Activated CD8-positive, alpha-beta memory T cell treated with anti-CD3 and anti-CD28 coated beads, Interleukin-2, amount 10 ng/mL, durations not matched to agents 7 days and 5 days (primary cell): ENCODE measurements around the gene AP2S1. TPM values are rescaled to one million over a fixed set of nuclear protein-coding genes. Genes with fewer than 3 reads are reported as not detected.
"Not testable (repeated sequence)": the region's sequence is repeated elsewhere in the genome, so short reads cannot be mapped to it uniquely, and the experiment has no call there.

Source experiments
- ATAC-seq: fragments of 150-1000 bp; cut with Tn5 transposase; one replicate; pipeline ENCODE4 v1.10.0; 2021; ENCODE audit warnings: moderate library complexity
- CTCF ChIA-PET: fragments of 350-600 bp; sonication (Branson Sonifier 250); formaldehyde crosslinking; loops from one replicate; lab custom pipeline; 2021; ENCODE audit warnings: antibody characterized with exemption; lab: Charles Lee
- DNase-seq: peaks from one replicate; pipeline ENCODE4 v3.0.0-alpha.2; 2020
- H3K27ac Mint-ChIP-seq: one replicate; pipeline ENCODE4 v1.8.0; 2021; ENCODE audit warnings: mild to moderate bottlenecking, mixed read lengths
- H3K27me3 Mint-ChIP-seq: one replicate; pipeline ENCODE4 v1.8.0; 2021; ENCODE audit warnings: mixed read lengths
- H3K36me3 Mint-ChIP-seq: one replicate; pipeline ENCODE4 v1.8.0; 2021; ENCODE audit warnings: mild to moderate bottlenecking, mixed read lengths
- H3K4me1 Mint-ChIP-seq: one replicate; pipeline ENCODE4 v1.8.0; 2021; ENCODE audit warnings: mixed read lengths
- H3K4me3 Mint-ChIP-seq: one replicate; pipeline ENCODE4 v1.8.0; 2021; ENCODE audit warnings: mild to moderate bottlenecking, moderate library complexity, mixed read lengths
- H3K9me3 Mint-ChIP-seq: one replicate; pipeline ENCODE4 v1.8.0; 2022; ENCODE audit warnings: low read depth, mixed read lengths
- total RNA-seq, 2 experiments: library from RNA; stranded (reverse); gene quantifications; one replicate each; pipeline ENCODE4 v1.2.3, GENCODE V29; 2021

The AP2S1 gene
- total RNA-seq, 2 experiments from 2014 or later, result 134 to 139 TPM

- Mint-ChIP-seq H3K27ac (peak overlapping the region; percentile 82), H3K4me1 (peaks cover 49% of the 10 kb centered on the region), H3K4me3 (peak overlapping the region; percentile 22), H3K9me3 (no peaks in the 10 kb centered on the region), H3K27me3 (no peaks in the 10 kb centered on the region), H3K36me3 (no peaks in the 10 kb centered on the region)
- CTCF ChIA-PET, result interaction anchor here (0.5 to 8.9 kb wide), 16 partner anchors 10 to 299 kb away, joined by 3 to 77 read pairs (median 4); partner anchors contain the start of gene SLC1A5
- peak; percentile 57 for DNase-seq
- peak; percentile 54 for ATAC-seq
Observed at GRCh38 chr19:46824890-46825730, 25.5 kb downstream of the AP2S1 start.

GRCh38 chr19:46823049-46823448, 27.6 kb downstream of the AP2S1 start:
- CTCF ChIA-PET, result interaction anchor here (0.6 to 8.9 kb wide), 10 partner anchors 11 to 294 kb away, joined by 3 to 77 read pairs (median 14); partner anchors contain the start of genes AP2S1 and SLC1A5
- no peak for DNase-seq
- peaks cover 57% of the 10 kb centered on the region for H3K4me1 Mint-ChIP-seq
- H3K9me3 Mint-ChIP-seq, result no peaks in the 10 kb centered on the region
- H3K27me3 Mint-ChIP-seq, result no peaks in the 10 kb centered on the region
- no peak overlapping the region for H3K4me3 Mint-ChIP-seq
- no peak overlapping the region for H3K27ac Mint-ChIP-seq
- H3K36me3 Mint-ChIP-seq, result no peaks in the 10 kb centered on the region
- no peak for ATAC-seq

GRCh38 chr19:46822410-46822787, 28.2 kb downstream of the AP2S1 start:
- not testable (repeated sequence) for H3K4me3 Mint-ChIP-seq, H3K9me3 Mint-ChIP-seq, DNase-seq, ATAC-seq, H3K27me3 Mint-ChIP-seq, H3K36me3 Mint-ChIP-seq
- H3K27ac Mint-ChIP-seq, result peak overlapping the region; percentile 83
- H3K4me1 Mint-ChIP-seq, result peaks cover 57% of the 10 kb centered on the region
- CTCF ChIA-PET, result interaction anchor here (1.1 to 8.9 kb wide), 11 partner anchors 11 to 293 kb away, joined by 3 to 77 read pairs (median 11); partner anchors contain the start of genes AP2S1 and SLC1A5

- Mint-ChIP-seq H3K4me3 (peak overlapping the region; percentile 18), H3K27me3 (no peaks in the 10 kb centered on the region), H3K4me1 (peaks cover 57% of the 10 kb centered on the region), H3K9me3 (no peaks in the 10 kb centered on the region), H3K27ac (peak overlapping the region; percentile 83), H3K36me3 (no peaks in the 10 kb centered on the region)
- DNase-seq, result peak; percentile 85
- ATAC-seq, result peak; percentile 89
- CTCF ChIA-PET, result interaction anchor here (1.0 to 8.9 kb wide), 17 partner anchors 10 to 293 kb away, joined by 3 to 77 read pairs (median 5); partner anchors contain the start of genes AP2S1 and SLC1A5
Observed at GRCh38 chr19:46821512-46822409, 28.9 kb downstream of the AP2S1 start.

GRCh38 chr19:46818812-46819211, 31.8 kb downstream of the AP2S1 start:
- Mint-ChIP-seq H3K9me3 (no peaks in the 10 kb centered on the region), H3K36me3 (no peaks in the 10 kb centered on the region), H3K27ac (peak overlapping the region; percentile 28), H3K4me1 (peaks cover 38% of the 10 kb centered on the region), H3K4me3 (no peak overlapping the region), H3K27me3 (peaks cover 3% of the 10 kb centered on the region)
- CTCF ChIA-PET, result interaction anchor here (8.9 kb wide), 1 partner anchor 32 kb away, joined by 77 read pairs; the partner anchor contains the start of gene SLC1A5
- DNase-seq (peak; percentile 45), ATAC-seq (peak; percentile 16)

GRCh38 chr19:46815833-46816627, 34.6 kb downstream of the AP2S1 start:
- ATAC-seq (no peak), DNase-seq (no peak)
- Mint-ChIP-seq H3K36me3 (no peaks in the 10 kb centered on the region), H3K4me3 (no peak overlapping the region), H3K27ac (no peak overlapping the region), H3K9me3 (no peaks in the 10 kb centered on the region), H3K27me3 (peaks cover 3% of the 10 kb centered on the region), H3K4me1 (peaks cover 22% of the 10 kb centered on the region)
- CTCF ChIA-PET, result interaction anchor here (1.1 kb wide), 1 partner anchor 58 kb away, joined by 3 read pairs; no protein-coding TSS in a partner anchor

GRCh38 chr19:46813839-46814358, 36.7 kb downstream of the AP2S1 start:
- H3K4me1 Mint-ChIP-seq, result peaks cover 2% of the 10 kb centered on the region
- no peak overlapping the region for H3K27ac Mint-ChIP-seq
- peaks cover 3% of the 10 kb centered on the region for H3K27me3 Mint-ChIP-seq
- no peaks in the 10 kb centered on the region for H3K9me3 Mint-ChIP-seq
- CTCF ChIA-PET, result interaction anchor here (1.3 kb wide), 1 partner anchor 27 kb away, joined by 4 read pairs; no protein-coding TSS in a partner anchor
- H3K4me3 Mint-ChIP-seq, result no peak overlapping the region
- no peak for ATAC-seq
- no peak for DNase-seq
- H3K36me3 Mint-ChIP-seq, result no peaks in the 10 kb centered on the region

- CTCF ChIA-PET, result interaction anchor here (0.8 to 1.3 kb wide), 2 partner anchors 27 to 28 kb away, joined by 3 to 4 read pairs; no protein-coding TSS in a partner anchor
- no peak for ATAC-seq
- Mint-ChIP-seq H3K27me3 (peaks cover 3% of the 10 kb centered on the region), H3K36me3 (no peaks in the 10 kb centered on the region), H3K27ac (no peak overlapping the region), H3K9me3 (no peaks in the 10 kb centered on the region), H3K4me1 (no peaks in the 10 kb centered on the region), H3K4me3 (no peak overlapping the region)
- DNase-seq, result no peak
Observed at GRCh38 chr19:46812977-46813838, 37.4 kb downstream of the AP2S1 start.

- no peak for ATAC-seq
- no peaks in the 10 kb centered on the region for H3K4me1 Mint-ChIP-seq
- no peaks in the 10 kb centered on the region for H3K9me3 Mint-ChIP-seq
- H3K27ac Mint-ChIP-seq, result no peak overlapping the region
- CTCF ChIA-PET, result interaction anchor here (1.1 kb wide), 1 partner anchor 42 kb away, joined by 4 read pairs; no protein-coding TSS in a partner anchor
- H3K4me3 Mint-ChIP-seq, result no peak overlapping the region
- no peak for DNase-seq
- no peaks in the 10 kb centered on the region for H3K36me3 Mint-ChIP-seq
- no peaks in the 10 kb centered on the region for H3K27me3 Mint-ChIP-seq
Observed at GRCh38 chr19:46809534-46810272, 40.9 kb downstream of the AP2S1 start.

GRCh38 chr19:46806656-46807055, 44.0 kb downstream of the AP2S1 start:
- Mint-ChIP-seq H3K27ac (no peak overlapping the region), H3K4me1 (no peaks in the 10 kb centered on the region), H3K9me3 (no peaks in the 10 kb centered on the region), H3K4me3 (no peak overlapping the region), H3K27me3 (no peaks in the 10 kb centered on the region), H3K36me3 (no peaks in the 10 kb centered on the region)
- ATAC-seq (no peak), DNase-seq (no peak)
- CTCF ChIA-PET, result no interaction called here

GRCh38 chr19:46804432-46804831, 46.2 kb downstream of the AP2S1 start:
- not testable (repeated sequence) for H3K4me3 Mint-ChIP-seq, H3K27ac Mint-ChIP-seq, ATAC-seq, DNase-seq, H3K4me1 Mint-ChIP-seq, H3K36me3 Mint-ChIP-seq, H3K9me3 Mint-ChIP-seq, H3K27me3 Mint-ChIP-seq
- CTCF ChIA-PET, result interaction anchor here (1.2 to 1.4 kb wide), 4 partner anchors 36 to 51 kb away, joined by 4 to 6 read pairs (median 4); no protein-coding TSS in a partner anchor
